DMS153 treated with DMSO at 0.1 percent for 48 hours (cell line): ENCODE results near the gene COL15A1.

Source experiments
- DNase-seq: peaks from one replicate; lab custom pipeline; 2025; ENCODE audit not compliant: unreplicated experiment; lab: John Stamatoyannopoulos, UW

The COL15A1 gene

DNA sequence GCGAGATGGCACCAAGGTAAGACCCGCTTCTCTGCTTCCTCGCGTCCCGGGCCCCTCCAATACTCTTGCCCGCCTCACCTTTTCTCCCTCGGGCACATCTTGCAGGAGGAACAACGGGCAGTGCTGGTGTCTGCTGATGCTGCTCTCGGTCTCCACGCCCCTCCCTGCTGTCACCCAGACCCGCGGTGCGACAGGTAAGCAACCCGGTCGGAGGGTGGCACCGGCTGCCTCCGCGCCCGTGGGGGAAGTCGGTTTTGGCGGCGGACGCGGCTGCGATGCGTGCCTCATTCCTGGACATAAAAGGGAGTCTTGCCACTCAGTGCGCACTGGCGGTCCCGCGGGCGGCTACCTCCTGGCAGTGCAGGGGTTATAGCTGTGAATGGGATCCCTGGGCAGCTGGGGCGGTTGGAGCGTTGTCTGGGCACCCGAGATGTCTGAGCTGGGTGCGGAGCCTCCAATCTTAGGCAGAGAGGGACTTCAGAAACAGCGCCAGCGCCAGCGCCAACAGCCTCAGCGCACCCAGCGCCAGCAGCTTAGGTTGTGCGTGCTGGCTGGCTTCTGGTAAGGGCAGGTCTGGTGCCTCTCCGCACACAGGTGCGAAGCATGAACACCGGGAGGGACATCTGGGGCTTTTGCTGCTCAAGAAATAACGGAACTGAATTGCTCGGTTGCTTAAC lies 488 bp downstream of the COL15A1 start:
- no peak for DNase-seq

DNA sequence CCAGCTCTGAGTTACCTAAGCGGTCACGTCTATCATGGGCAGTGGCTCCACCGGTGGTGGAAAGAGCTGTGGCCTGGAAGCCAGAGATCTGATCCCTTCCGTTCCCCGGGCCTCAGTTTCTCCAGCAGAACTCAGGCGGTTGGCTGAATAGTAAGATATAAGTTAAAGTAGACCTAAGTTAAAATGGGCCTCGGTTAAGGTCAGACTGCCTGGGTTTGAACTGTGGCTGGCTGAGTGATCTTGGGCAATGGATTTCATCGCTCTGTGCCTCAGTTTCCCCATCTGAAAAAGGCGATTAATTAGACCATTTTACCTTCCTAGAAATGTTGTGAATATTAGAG lies 997 bp downstream of the COL15A1 start:
- no peak for DNase-seq

DNA sequence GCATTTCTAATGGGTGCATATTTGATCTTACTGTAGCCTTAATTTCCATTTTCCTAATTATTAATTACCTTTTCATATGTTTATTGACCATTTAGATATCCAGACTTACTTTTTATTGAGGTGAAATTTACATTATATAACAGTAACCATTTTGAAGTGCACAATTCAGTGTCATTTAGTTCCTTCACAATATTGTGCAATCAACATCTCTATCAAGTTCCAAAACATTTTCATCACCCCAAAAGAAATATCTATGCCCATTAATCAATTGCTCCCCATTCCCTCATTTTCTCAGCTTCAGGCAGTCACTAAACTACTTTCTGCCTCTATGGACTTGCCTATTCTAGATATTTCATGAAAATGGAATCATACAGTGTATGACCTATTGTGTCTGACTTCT lies 5.9 kb downstream of the COL15A1 start:
- no peak for DNase-seq

DNA sequence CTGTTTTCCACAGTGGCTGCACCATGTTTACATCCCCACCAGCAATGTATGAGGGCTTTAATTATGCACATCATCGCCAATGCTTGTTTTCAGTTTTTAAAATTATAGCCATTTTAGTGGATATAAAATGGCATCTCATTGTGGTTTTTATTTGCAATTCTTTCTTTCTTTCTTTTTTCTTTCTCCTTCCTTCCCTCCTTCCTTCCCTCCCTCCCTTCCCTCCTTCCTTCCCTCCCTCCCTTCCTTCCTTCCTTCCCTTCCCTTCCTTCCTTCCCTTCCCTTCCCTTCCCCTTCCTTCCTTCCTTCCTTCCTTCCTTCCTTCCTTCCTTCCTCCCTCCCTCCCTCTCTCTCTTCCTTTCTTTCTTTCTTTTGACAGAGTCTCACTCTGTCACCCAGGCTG lies 6.6 kb downstream of the COL15A1 start:
- DNase-seq = no peak

DNA sequence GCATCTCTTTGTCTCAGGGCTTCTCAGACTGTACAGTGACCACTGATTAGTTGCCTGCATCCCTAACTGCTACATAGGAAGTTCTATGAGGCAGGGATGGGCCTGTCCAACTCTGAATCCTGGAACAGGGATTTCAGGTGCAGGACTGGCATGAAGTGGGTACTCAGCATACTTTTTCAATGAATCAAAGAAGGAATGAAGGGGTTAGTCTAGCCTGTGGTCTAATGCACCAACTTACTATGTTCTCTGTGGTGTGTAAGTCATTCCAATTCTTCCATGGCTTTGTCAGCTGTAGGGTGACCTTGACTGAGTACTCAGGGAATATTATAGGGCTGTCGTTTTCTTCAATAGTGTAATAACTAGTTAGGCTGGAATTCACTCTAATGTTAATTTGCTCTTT lies 8.3 kb downstream of the COL15A1 start:
- DNase-seq = no peak

DNA sequence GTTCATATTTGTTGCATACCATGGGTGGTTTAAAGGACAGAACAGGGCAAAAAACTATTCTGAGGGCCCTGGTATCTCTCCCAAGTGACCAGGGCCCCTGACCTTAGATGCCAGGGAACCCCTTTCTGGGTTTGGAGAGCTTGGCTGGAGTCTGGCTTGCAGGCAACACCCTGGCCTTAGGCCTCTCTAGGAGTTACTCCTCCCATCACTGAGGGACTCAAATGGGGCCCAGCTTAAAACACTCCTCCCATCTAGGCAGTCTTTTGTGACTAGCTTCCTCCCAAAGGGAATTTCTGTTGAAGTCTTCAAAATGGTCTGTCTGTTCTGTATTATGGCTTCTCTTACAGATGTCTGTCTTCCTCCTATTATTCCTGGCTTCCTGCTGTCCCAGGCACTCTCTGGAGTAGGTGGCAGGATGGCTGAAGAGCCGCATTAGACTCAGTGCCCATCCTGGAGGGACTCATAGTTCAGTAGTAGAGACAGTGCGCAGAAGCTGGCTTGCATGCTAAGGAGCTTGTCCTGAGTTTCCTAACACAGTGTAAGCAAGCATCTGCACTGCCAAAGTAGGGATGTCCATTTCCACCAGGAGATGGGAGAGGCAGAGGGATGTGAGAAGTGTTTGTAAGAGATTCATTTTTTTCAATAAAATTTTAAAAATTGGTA lies 10.0 kb downstream of the COL15A1 start:
- no peak for DNase-seq

DNA sequence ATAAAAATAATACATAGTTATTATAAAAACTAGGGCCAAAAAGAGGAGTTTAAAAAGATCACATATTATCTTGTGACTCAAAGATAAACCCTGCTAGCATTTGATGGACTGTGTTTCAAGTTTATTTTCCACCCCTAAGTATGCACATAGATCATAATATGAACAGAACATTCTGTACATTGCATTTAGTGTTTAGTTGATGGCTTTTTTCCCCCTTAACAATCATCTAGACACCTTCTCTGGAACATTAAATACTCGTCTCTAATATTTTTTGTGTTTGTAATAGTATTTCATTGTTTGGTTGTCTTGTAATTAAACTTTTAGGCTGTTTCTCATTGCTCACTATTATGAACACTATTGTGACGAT lies 10.5 kb downstream of the COL15A1 start:
- DNase-seq = no peak

- DNase-seq = no peak
Observed at GRCh38 chr9:98955259-98955658, 11.6 kb downstream of the COL15A1 start.

- no peak for DNase-seq
Observed at GRCh38 chr9:98957826-98958225, 14.1 kb downstream of the COL15A1 start.

GRCh38 chr9:98958271-98958984 lies 14.7 kb downstream of the COL15A1 start:
- no peak for DNase-seq

GRCh38 chr9:98960409-98960808 lies 16.7 kb downstream of the COL15A1 start:
- DNase-seq = no peak

DNA sequence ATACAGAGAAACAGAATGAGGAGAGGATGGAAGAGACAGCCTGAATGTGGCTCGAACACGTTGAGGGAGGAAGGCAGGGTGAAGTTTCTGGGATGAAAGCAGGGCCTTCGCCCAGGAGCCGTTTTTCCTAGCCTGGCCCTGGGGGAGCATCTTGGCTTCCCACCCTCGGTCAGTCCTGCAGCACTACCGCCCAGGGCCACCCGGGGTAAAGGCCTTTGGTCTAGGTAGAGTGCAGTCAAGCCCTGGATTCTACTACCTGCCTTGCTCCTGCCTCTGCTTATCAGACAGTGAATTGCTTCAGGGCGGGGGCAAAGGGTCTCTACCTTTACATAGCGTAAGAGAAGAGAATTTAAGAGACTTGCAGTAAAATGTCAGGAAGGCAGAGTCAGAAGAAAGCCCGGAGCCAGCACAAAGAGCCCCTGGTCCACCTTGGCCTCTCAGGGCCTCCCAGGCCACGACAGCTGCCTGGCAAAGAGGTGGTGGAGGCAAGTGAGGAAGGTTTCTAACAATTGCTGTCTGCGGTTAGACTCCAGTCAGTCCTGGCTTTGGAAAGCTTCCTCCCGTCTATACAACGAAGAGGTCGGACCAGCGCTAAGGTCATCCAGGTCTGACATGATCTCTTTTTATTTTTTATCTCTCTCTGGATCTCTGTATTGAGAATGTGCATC lies 17.9 kb downstream of the COL15A1 start:
- no peak for DNase-seq

- DNase-seq = no peak
Observed at GRCh38 chr9:98962181-98962560, 18.5 kb downstream of the COL15A1 start.

DNA sequence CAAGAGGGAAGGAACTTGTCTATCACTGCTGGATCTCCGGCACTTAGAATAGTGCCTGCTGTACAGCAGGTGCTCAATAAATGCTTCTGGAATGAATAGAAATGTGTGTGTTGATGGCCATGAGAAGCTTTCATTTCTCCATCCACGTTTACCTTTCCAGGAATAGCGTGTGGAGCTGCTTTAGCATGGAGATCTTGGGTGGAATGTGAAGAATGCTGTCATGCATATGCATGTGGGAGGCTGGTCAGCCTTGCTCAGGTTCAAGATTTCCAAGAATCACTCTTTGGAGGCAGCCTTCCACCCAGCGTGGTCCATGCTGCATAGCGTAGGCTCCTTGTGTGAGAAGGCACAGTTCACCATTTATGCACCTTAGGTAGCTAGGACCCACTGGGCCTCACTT lies 19.2 kb downstream of the COL15A1 start:
- DNase-seq = no peak

GRCh38 chr9:98964201-98964600 lies 20.5 kb downstream of the COL15A1 start:
- DNase-seq = no peak

- no peak for DNase-seq
Observed at GRCh38 chr9:98964911-98965336, 21.2 kb downstream of the COL15A1 start.

DNA sequence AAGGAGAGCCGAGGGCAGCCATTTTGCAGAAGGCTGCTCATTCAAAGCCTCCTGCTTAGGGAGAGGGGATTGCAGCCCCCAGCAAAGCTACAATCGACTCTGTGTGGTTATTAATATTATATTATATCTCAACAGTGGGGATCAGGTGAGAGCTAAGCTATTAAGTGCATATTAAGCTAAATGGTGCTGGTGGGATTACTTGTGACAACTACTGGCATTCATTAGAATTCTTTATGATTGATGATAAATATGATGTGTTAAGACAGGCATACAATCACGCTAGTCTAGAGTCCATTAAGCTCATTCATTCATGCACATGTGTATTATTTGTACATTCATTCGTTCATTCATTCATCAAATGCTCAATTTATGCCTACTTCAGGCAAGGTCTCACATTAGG lies 23.0 kb downstream of the COL15A1 start:
- no peak for DNase-seq

GRCh38 chr9:98967257-98967656 lies 23.6 kb downstream of the COL15A1 start:
- no peak for DNase-seq

GRCh38 chr9:98967680-98968079 lies 24.0 kb downstream of the COL15A1 start:
- DNase-seq = no peak

DNA sequence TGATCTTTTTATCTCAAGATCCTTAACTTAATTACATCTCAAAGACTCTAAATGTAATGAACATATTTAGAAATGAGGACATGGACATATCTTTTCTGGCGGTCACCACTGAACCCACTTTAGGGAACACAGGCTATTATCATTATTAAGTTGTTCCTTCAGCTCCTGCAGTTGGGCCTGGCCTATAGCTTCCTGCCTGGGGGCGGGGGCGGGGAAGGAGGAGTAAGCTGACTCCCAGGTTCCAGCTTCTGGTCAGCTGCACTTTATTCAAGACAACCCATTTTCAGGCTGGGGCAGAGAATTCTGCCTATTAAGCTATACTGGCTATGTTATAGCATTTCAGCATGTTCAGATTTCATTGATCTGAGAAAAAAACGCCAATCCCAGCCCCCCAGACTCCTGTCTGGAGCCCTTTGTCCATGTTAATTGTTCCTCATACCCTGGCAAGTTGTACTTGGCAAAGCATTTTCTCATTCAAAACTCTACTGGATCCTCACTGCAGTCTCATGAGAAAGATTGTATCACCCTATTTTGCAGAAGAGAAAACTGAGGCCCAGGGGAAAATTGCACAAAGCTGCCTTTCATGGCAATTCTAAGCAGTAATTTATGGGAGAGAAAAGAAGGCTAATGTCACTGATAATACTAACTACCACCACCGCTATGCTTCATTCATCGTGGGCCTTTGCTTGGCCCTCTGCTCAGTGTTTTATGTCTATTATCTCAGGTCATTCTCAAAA lies 25.1 kb downstream of the COL15A1 start:
- DNase-seq = no peak

DNA sequence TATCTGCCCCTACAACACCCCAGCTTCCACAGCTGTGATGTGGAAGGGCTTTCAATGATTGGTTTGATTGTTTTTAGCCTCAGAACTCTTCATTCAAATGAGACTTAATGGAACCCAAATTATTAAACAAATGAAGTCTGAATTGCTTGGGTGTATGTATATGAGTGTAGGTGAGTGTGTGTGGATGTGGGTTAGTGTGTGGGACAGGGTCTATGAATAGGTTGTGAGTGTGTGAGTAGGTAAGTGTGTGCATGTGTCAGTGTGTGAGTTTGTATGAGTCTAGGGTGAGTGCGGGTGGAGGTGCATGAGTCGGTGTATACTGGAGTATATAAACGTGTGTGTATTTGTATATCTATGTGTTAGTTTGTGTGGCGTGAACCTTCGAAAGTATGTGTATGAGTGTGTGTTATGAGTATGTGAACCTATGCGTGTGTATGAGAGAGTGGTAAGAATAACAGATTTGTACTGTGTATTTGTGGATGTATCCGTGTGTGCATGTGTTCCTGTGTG lies 26.9 kb downstream of the COL15A1 start:
- DNase-seq = no peak
